IMR-90 (cell line): ENCODE results near the gene ATP2B1.

Source experiments
- CTCF ChIP-seq: conservative IDR thresholded peaks from 2 replicates; pipeline ENCODE4 v1.5.1; 2012; ENCODE audit warnings: mild to moderate bottlenecking, low read depth, low read length, improper control_type of control experiment
- MAFK ChIP-seq: IDR thresholded peaks from 2 replicates; pipeline ENCODE4 v1.6.1; 2012; ENCODE audit warnings: low read depth, low read length, improper control_type of control experiment
- MAZ ChIP-seq: IDR thresholded peaks from 2 replicates; pipeline ENCODE4 v1.6.1; 2012; ENCODE audit warnings: low read depth, mild to moderate bottlenecking, low read length, improper control_type of control experiment, moderate library complexity, borderline replicate concordance
- POLR2A ChIP-seq: IDR thresholded peaks from 2 replicates; pipeline ENCODE4 v1.6.1; 2012; ENCODE audit warnings: mild to moderate bottlenecking, low read depth, low read length
- SMC3 ChIP-seq: fragments of 150-350 bp; IDR thresholded peaks from 2 replicates; pipeline ENCODE4 v1.6.1; 2016; ENCODE audit warnings: low read depth, mild to moderate bottlenecking, antibody characterized with exemption, low read length, moderate library complexity
- USF2 ChIP-seq: fragments of 150-350 bp; IDR thresholded peaks from 2 replicates; pipeline ENCODE4 v1.6.1; 2017; ENCODE audit warnings: mild to moderate bottlenecking, antibody characterized with exemption, low read length, low read depth

GRCh38 chr12:89662623-89663022 lies 46.0 kb downstream of the ATP2B1 start:
- TF ChIP-seq USF2 = no peak
- TF ChIP-seq CTCF = no peak
- no peak for TF ChIP-seq MAZ
- TF ChIP-seq POLR2A = no peak
- TF ChIP-seq MAFK = no peak
- TF ChIP-seq SMC3 = no peak
